GF-D8 (cell line): ENCODE results near the gene MEGF11.

Experiments
- DNase-seq: peaks from one replicate; lab custom pipeline; 2025; lab: John Stamatoyannopoulos, UW

MEGF11 gene

DNA sequence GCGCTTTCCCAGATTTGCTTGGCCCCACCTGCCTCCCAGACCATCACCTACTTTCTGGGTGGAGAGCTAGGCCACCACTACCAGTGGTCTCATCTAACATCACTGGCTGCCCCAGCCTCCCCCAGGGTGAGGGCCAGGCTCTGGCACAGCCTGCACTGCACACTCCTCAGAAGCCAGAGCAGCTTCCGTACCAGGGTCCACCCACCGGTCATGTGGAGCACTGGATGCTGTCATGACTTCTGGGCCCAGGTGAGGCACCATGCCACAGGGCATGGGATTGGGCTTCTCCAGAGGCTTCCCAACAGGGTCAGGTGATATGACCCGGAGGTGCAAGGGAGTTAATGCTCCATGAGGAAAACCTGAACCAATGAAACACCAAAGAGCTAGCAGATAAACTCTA is 14.0 kb downstream of the MEGF11 start:
- DNase-seq = no peak

DNA sequence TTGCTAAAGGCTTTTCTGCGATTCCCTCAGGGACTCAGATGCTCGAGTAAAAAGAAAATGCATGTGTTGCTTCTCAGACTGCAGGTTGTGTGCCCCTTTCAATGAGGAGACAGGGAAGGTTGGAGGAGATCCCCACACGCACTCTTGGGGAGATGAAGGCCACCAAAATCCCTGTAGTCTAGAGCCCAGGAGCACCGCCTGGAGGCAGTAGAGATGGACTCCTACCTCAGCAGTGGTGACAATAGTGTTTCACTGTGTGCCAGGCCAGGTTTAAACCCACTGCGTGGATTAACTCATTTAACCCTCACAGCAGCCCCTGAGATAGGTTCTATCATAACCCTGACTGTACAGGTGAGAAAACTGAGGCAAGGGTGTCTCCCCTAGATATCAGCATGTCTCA is 15.2 kb downstream of the MEGF11 start:
- DNase-seq = no peak

DNA sequence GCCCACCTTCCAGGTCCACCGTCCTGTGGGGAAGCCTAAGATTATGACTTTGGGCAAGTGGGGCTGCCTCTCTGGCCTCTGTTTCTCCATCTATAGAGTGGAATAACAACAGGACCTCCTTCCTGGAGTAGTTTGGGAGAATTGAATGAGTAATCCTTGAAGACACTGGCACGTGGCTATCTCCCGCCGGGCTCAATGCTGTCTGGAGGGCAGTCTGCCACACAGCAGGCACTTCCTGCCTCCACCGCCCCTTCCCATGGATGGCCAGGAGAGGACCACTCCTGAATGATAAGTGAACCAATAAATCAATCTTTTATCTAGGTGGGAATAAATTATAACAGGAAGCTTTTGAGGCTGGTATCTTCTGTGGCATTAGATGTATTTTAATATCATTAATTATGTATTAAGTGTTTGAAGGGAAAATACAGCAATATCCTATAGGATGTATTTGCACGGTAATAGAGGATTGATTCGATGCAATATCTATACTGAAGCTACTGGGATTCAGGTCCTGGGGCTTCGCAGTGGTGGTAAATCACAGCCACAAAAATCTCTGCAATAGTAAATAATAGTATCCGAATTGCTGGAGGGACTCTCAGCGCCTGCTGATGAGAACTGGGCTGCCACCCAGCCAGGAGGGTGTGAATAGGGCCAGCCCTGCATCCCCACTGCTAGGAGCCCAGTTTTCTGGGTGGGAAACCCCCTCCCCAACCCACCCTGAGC is 15.9 kb downstream of the MEGF11 start:
- DNase-seq = no peak

DNA sequence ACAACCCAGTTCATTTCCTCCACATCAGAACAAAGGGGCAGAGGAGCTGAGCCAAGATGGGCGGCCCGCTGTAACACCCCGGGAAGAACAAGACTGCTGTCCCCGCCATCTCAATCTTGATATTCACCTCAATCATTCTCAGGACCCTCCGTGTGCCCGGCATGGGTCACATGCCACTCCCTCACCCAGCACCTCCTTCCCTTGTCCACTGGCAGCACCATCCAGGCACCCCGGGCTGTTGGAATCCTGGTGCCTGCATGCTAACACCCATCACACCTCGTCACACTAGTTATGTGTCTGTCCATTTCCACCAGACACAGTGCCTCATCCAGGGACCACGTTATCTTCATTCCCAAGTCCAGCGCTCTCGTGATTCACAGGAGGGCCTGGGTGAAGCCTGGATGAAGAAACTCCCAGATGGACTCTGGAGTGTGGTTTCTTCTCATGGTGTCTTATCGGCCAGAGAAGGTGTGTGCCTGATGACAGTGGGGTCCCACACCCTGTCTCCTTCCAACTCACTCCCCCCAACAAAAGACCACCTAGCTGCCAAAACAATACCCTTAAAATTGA is 16.7 kb downstream of the MEGF11 start:
- DNase-seq = no peak

DNA sequence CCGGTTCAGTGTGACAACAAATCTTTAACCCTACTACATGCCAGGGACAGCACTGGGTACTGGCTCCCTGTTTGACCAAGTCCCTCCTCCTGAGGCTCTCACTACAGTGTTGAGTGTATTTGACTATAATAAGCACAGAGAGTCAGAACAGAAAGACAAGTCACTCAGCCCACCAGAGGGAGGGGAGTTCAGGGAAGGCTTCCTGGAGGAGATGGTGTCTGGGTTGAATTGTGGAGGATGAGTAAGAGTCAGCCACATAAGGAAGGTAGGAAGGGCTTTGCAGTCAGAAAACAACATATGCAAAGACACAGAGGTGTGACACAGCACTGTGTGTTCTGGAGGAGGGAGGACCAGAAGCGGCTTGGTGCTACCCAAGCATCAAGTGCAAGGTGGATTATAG is 17.7 kb downstream of the MEGF11 start:
- DNase-seq = no peak

DNA sequence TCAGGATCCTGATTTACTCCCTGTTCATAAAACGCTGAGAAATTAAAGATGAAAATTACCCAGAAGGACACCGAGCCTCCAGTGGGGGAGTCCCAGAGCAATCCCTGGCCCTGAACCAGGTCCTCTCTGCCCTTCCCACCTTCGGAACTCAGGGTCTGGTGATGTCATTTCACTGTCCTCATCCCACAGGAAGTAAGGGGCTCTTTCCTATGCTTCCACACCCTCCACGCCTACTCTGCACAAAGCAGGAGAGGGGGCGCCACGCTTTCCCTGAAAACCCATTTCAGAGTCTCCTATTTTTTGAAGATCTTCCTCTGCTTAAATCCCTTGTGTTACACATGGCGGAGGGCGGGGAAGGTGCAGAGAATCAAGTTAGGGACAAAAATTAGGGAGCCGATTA is 18.8 kb downstream of the MEGF11 start:
- no peak for DNase-seq

DNA sequence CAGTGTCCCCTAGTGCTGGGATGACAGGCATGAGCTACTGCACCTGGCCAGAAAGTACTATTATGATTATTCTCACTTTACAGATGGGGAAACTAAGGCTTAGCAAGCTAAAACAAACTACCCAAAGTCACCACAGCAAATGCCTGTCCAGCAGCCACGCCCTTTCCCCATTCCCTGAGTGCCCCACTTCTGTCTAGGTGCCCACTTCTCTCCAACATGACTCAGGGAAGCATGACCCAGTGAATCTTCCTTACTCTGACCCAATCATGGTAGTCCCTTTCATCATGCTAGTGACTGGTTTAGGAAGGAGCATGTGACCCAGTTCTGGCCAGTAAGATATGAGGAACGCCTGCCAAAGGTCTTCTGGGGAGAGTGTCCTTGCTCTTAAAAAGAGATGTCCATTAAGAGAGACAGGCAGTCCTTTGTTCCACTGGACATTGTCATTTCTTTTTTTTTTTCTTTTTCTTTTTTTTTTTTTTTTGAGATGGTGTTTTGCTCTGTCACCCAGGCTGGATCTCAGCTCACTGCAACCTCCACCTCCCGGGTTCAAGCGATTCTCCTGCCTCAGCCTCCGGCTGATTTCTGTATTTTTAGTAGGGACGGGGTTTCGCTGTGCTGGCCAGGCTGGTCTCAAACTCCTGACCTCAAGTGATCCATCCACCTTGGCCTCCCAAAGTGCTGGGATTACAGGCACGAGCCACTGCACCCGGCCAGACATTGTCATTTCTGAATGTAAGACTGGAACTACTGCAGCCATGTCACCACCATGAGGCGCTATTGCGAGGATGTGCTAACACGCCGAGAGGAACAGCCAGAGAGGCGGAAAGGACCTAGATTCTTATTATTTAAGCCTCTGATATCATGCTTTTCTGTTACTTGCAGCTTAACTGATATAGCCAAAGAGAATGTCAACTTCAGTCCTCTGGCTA is 19.8 kb downstream of the MEGF11 start:
- DNase-seq = no peak

DNA sequence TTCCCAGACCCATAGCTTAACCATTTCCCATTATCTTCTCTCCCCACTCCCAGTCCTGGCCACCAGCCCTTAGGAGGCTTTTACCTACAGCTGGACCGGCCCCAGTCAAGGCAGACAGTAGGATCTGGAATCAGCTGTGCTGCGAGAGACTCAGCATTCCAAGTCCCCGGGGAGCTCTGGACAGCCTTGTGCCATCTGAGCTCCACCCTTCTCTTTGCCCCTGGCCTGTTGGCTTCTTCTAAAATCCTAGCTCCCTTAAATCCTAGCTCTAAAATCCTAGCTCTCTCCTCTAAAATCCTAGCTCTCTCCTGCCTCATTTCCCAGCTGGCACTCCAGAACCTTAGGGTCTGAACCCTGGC is 21.3 kb downstream of the MEGF11 start:
- DNase-seq = no peak

DNA sequence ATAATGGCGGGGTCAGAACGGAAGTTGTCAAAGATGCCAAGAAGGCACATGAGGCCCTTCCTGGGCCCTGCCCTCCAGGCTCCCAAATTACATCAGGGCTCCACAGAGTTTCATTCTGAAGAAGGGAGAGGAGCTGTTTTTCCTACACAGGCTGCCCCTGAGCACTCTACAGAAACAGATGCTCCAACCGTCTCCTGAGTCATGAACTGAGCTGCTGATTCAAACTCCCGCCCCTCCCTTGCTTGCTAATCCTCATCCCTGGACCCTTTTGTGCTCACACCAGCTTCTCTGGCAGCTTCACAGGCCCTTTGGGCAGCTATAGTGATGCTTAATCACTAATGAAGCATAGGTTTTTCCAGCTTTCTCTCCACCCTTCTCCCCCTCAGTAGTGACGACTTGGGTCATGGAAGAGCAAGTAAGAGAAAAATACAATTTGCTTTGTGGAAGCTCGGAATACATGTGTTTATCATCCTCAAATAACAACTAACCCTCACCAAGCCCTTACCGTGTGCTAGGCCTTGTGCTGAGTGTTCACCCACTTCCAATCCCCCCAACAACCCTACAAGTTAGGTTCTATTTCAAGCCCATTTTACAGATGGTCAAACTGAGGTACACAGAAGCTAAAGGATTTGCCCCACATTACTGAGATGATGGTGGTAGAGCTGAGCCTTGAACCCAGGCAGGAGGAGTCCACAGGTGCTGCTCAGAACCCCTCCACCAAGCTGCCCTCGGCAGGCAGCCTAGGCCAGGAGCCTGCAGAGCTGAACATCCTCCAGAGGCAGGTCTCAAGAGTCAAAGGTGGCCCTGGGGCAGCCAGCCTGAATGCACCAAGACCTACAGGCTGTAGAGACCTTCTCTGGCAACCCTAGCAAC is 21.9 kb downstream of the MEGF11 start:
- no peak for DNase-seq

DNA sequence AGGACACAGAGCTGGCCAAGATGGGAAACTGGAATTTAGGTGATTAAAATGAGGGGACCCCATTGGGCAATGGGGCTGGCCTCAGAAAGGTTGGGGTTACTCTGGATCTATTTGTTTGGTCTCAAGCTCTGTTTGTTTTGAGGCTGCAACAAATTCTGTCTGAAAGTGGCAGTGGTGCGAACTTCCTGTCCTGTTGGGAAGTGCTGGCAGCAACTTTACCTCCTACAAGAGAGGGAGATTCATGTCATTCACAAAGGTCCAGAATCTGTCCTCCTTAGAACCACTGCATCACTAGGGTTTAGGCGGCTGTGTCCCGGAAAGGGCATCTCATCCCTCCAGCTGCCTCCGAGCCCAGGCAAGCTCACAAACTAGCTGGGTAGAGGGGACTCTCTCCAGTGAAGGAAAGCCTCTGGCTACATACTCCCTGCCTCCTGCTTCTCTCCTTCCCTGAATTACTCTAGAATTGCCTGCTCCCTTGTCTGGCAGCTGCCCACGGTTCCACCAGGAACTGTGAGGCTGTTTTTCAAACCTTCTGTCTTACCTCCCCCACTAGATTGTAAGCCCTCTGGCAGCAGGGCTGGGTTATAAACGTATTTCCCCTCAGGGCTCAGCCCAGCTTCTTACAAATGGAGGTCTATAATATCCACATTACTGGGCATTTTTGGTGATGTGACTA is 23.6 kb downstream of the MEGF11 start:
- DNase-seq = no peak

DNA sequence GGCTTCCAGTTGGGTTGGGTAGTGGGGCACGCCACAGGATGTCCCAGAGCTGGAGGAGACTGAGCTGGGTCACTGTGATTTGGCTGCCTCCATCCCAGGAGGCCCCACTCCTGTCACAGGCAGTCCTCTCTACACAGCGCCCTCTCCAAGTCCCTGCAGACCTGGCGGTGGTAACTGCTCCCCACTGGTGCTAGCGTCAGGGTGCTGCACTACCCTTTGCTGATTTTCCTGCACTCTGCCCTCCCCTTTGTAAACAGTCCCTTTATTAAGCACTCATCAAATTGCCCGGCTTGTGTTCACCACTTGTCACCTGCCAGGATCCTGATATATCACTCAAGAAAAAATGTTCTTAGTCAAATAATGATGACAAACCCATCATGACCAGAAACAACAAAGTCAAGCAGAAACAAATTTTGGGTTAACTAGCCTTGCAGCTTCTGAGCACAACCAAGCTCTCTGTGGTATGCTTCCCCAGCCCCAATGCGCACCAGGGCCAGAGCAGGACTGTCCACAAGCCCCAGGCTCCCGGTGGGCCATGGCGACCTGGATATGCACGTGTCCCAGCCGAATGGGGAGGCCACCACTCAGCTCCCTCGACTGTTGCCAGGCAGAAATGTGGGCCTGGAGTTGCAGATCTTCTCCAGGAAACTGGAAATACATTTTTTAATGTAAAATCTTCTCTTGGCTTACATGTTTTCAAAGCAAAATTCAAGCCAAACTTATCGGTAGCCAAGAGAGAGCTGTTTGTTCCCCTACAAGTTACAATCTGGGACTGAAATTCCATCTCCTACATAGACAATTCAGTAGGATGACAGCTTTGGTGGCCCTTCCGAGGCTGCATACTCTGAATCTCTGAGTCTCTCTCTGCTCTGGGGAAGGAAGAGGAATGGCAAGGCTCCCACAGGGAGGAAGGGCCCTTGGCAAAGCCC is 24.5 kb downstream of the MEGF11 start:
- no peak for DNase-seq

DNA sequence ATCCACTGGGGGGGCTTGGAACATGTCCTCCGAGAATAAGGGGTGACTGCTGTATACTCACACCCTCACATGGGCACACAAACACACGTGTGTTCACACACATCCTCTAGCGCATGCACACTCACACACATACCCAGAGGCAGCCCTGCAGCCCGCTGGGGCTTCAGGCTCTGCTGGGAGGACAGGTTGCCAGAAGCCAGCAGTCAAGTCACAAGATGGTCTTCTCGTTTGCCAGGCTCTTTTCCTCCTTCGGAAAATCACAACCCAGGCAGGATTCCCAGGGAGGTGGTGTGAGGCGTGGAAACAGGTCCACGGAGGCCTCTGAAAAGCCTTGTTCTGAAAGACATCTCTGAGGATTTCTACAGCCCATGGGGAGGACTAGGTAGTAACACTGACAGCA is 26.8 kb downstream of the MEGF11 start:
- no peak for DNase-seq

DNA sequence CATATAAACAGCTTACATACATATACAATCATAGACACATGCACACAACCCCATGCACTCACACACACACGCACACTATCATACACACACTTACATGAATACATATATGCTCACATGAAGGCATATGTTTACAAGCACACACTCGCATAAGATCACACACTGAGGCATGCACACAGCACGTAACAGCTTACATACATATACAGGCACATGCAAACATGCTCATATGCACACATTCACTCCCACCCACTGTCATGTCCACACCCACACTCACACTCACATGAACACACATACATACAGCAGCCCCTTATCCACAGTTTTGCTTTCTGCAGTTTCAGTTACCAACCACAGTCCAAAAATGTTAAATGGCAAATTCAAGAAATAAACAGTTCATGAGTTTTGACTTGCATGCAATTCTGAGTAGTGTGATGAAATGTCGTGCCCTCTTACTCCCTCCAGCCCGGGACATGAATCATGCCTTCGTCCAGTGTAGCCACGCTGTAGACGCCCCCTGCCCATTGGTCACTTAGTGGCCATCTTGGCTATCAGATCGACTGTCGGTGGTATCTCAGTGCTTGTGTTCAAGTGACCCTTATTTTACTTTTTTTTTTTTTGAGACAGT is 27.8 kb downstream of the MEGF11 start:
- no peak for DNase-seq

DNA sequence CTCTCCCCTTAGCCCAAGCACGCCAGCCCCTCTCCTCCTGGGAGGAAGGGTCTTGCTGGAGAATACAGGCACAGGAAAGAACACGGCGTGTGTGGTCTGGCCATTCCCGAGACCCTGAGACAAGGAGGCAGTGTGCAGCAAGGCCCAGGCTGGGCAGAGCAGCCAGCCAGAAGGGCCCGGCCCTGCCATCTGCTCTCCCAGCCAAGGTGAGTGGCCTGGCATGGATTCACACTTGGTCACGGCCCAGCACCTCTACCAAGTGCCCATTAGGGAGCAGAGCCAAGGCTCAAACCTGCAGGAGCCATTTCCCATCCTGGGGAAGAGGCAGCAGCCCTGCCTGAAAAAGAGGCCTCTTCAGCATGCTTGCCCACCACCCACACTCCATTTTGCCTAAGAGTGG is 28.6 kb downstream of the MEGF11 start:
- no peak for DNase-seq

DNA sequence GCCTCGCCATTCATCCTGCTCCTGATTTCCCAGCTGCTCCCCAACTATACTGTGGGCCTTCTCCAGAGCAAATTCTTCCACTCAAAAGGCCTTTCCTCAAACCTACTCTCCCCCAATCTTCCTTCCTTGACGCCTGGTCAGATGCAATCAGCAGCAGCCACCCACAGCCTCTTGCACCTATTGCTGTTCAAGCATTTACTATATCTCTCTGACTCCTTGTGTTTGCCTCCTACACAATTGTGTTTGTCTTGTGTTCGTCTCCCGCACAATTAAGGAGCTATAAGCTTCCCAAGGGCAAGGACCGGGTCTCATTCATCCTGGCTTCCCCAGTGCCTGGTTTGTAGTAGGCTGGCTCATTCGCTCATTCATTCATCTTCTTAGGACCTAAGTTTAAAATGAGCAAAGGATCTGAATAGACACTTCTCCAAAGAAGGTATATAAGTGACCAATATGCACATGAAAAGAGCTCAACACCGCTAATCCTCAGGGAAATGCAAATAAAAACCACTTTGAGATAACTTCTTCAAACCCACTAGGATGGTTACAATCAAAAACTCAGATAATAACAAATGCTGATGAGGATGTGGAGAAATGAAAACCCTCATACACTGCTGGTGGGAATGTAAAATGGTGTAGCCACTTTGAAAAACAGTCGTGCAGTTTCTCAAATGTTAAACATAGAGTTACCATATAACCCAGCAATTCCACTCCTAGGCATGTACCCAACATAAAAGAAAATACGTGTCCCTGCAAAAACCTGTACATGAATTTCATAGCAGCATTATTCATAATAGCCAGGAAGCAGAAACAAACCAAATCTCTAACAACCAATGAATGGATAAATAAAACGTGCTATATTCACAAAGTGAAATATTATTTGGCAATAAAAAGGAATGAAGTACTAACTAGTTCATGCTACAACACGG is 31.0 kb downstream of the MEGF11 start:
- DNase-seq = no peak

DNA sequence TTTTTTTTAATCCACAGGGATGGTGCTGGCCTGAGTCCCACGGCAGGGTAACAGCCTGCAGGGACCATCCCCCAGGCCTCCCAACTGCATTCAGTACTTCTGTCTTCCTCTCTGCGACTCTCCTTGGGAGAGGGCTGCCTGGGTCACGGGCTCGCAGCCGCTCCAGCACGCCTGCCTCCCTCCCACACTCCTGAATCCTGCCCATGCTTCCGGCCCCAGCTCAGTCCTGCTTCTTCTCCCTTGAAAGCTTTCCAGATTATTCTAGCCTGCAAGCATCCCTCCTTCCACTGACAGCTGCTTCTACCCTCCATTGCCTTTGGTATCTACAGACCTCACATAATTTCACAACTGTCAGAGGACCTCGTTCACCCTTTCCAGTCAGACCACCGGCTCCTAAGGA is 32.4 kb downstream of the MEGF11 start:
- DNase-seq = no peak

DNA sequence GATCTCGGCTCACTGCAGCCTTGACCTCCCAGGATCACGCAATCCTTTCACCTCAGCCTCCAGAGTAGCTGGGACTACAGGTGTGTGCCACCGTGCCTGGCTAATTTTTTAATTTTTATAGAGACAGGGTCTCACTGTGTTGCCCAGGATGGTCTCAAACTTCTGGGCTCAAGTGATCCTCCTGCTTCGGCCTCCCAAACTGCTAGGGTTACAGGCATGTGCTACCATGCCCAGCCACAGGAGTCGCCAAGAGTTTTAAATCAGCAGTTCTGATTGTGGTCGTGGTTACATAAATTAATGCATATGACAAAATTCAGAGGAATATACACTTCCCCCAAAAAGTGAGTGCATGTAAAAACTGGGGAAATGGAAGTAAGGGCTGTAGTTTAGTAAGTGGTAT is 32.9 kb downstream of the MEGF11 start:
- DNase-seq = no peak

DNA sequence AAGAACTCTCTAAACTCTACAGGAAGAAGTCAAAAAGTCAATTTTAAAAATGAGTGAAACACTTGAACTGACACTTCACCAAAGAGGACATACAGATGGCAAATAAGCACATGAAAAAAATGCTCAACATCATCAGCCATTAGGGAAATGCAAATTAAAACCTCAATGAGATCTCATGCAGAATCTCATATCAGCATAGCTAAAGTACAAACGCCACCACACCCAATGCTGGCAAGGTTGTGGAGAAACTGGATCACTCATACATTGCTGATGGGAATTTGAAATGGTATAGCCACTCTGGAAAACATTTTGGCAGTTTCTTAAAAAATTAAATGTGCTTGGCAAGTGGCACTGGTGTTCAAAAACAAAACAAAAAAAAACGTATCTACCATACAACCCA is 34.2 kb downstream of the MEGF11 start:
- DNase-seq = no peak

DNA sequence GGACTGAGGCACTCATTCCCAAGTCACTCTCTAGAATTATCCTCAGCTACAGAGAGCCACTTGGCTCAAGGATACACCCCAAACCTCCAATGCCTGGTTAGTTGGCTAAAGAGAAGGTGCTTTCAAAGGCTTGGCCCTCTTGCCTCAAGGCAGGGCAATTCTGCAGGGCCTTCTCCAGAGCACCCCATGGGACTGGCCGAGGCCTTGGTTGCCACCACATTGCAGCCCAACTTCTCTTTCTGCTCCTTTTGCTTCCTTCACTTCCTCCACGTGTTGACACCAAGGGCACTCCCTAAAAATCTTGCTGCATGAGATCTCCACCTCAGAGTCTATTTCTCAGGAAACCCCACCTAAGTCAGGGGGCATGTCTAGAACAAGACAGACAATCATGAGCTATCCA is 36.7 kb downstream of the MEGF11 start:
- no peak for DNase-seq
